Sigmoid colon (tissue), 7 donors: Measurements from ENCODE around the gene TMEM11. TPM values are rescaled to one million over a fixed set of nuclear protein-coding genes. Genes with fewer than 3 reads are reported as not detected.

ENCODE experiments used
- DNase-seq: peaks from one replicate; pipeline ENCODE4 v3.0.0-alpha.2; 2019
- H3K27ac ChIP-seq, 4 donors: fragments of 200-600 bp; sonication (generic); one replicate each; pipeline ENCODE4 v1.5.1; 2016 to 2019; ENCODE audit warnings: mild to moderate bottlenecking in 1 of 4
- H3K27me3 ChIP-seq, 3 donors: fragments of 200-600 bp; sonication (generic); one replicate each; pipeline ENCODE4 v1.5.1; 2019; ENCODE audit warnings: mild to moderate bottlenecking in 1 of 3
- H3K36me3 ChIP-seq, 4 donors: fragments of 200-600 bp; sonication (generic); one replicate each; pipeline ENCODE4 v1.5.1; 2016 to 2019
- H3K4me1 ChIP-seq, 4 donors: fragments of 200-600 bp; sonication (generic); one replicate each; pipeline ENCODE4 v1.5.1; 2017 to 2019
- H3K4me3 ChIP-seq, 4 donors: fragments of 200-600 bp; sonication (generic); one replicate each; pipeline ENCODE4 v1.5.1; 2017 to 2019; ENCODE audit warnings: mild to moderate bottlenecking in 2 of 4, moderate library complexity in 1 of 4
- H3K9me3 ChIP-seq, 4 donors: fragments of 200-600 bp in 3 of 4; sonication (generic) in 3 of 4; one replicate each; pipeline versions ENCODE4 v1.5.1 to v1.6.1; 2013 to 2019
- EP300 ChIP-seq, 4 donors: sonication (generic); formaldehyde crosslinking; IDR thresholded peaks; one replicate each; pipeline ENCODE4 v1.6.1; 2017; ENCODE audit warnings: antibody characterized with exemption in 4 of 4
- POLR2A ChIP-seq, 2 donors: fragments of 450-650 bp; IDR thresholded peaks; one replicate each; pipeline ENCODE4 v1.6.1; 2016; ENCODE audit warnings: antibody characterized with exemption in 2 of 2, mild to moderate bottlenecking in 2 of 2, moderate library complexity in 2 of 2
- POLR2AphosphoS5 ChIP-seq, 4 donors: sonication (generic); formaldehyde crosslinking; IDR thresholded peaks; one replicate each; pipeline ENCODE4 v1.6.1; 2017; ENCODE audit warnings: antibody characterized with exemption in 4 of 4
- WGBS, 2 donors: extraction: QIAGEN DNeasy Blood & Tissue Kit; methylation state at CpG; one replicate each; pipeline ENCODE4 v1.1.7; 2013; 5-methylcytosine and 5-hydroxymethylcytosine counted together
- intact Hi-C: fragments of 100-400 bp; cut with DNase I; formaldehyde crosslinking; loops from one replicate; pipeline ENCODE4 v1.15.1; 2023
- polyA plus RNA-seq, 3 donors: library from polyadenylated mRNA; stranded (reverse); fragments of 200-250 nt; gene quantifications; one replicate each; pipeline ENCODE4 v1.2.3, GENCODE V29; 2013
- total RNA-seq, 4 donors: library from RNA; depleted of rRNA; stranded (reverse); fragments of >200 nt; gene quantifications; one replicate each; pipeline ENCODE4 v1.1.0, GENCODE V29; 2016
- TF ChIP-seq, protein P1 (sequence below), 4 experiments: fragments of 450-650 bp in 3 of 4; fragments of 200-600 bp in 1 of 4; IDR thresholded peaks; one replicate each; pipeline ENCODE4 v1.5.1; 2016 to 2019; ENCODE audit warnings: antibody characterized with exemption in 4 of 4, mild to moderate bottlenecking in 3 of 4, moderate library complexity in 2 of 4
- donor health status: healthy with polysubstance abuse.
- donor health status: Bipolar disorder and iron deficiency.
- donor health status: healthy.

TMEM11 gene
- total and polyA plus RNA-seq, 7 donors: 14.5 to 51.6 (median 27.8) TPM

DNA sequence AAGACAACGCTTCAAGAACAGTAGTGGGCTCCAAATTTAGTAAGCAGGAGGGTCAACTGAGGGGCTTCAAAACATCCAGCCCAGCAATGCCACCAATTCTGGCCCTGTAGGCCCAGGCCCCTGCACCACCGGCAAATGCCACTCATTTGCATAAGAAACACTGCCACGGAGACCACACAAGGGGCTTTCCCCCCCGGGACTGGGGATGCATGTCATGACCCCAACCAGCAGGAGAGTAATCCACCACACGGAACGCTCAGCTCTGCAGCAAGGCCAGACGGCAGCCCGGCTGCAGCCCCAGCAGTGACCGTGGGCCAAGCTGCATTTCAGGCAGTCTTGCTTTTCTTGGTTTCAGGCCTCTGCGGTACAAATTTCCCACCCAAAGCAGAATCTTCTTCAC, 14.1 kb downstream of the TMEM11 start:
- Histone ChIP-seq H3K27me3 (no peaks in the 10 kb centered on the region), H3K36me3 (peaks cover 5 to 23% (median 18%) of the 10 kb centered on the region in 4 donors), H3K9me3 (no peaks in the 10 kb centered on the region), H3K4me1 (peaks cover 0 to 53% (median 37%) of the 10 kb centered on the region in 4 donors), H3K27ac (no peak overlapping the region), H3K4me3 (no peak overlapping the region)
- 75 to 87% methylated on average over 10 of the region's 10 CpGs for WGBS, 2 donors
- intact Hi-C loops: no loop called here
- DNase-seq: no peak
- no peak for TF ChIP-seq POLR2A (IDR thresholded peaks at IDR 0.05)

DNA sequence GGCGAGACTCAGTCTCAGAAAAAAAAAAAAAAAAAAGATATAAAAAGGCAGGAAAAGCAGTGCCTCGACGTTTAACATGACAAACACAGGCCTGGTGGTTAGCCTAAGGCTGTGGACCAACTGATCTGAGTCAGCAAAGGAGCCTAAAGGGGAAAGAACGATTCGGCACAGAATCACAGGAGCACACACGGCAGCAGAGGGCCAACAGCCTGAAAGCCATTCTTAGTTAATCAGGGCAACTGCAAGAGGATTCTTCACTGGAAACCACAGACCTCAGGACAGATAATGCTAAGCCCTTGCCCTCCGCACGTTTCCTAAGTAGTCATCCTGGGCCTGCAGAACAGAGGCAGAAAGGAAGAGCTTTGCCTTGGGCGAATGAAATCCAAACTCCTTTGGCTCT, 14.7 kb downstream of the TMEM11 start:
- DNase-seq: no peak
- intact Hi-C loops: no loop called here
- Histone ChIP-seq H3K4me1 (peaks cover 0 to 47% (median 34%) of the 10 kb centered on the region in 4 donors), H3K4me3 (no peak overlapping the region), H3K9me3 (no peaks in the 10 kb centered on the region), H3K36me3 (peaks cover 5 to 23% (median 18%) of the 10 kb centered on the region in 4 donors), H3K27ac (no peak overlapping the region), H3K27me3 (no peaks in the 10 kb centered on the region)
- WGBS, 2 donors: 74 to 80% methylated on average over 9 of the region's 9 CpGs
- TF ChIP-seq POLR2AphosphoS5 (IDR thresholded peaks at IDR 0.05) (no peak), EP300 (IDR thresholded peaks at IDR 0.05) (no peak), POLR2A (IDR thresholded peaks at IDR 0.05) (no peak)
- TF ChIP-seq, protein P1, sequence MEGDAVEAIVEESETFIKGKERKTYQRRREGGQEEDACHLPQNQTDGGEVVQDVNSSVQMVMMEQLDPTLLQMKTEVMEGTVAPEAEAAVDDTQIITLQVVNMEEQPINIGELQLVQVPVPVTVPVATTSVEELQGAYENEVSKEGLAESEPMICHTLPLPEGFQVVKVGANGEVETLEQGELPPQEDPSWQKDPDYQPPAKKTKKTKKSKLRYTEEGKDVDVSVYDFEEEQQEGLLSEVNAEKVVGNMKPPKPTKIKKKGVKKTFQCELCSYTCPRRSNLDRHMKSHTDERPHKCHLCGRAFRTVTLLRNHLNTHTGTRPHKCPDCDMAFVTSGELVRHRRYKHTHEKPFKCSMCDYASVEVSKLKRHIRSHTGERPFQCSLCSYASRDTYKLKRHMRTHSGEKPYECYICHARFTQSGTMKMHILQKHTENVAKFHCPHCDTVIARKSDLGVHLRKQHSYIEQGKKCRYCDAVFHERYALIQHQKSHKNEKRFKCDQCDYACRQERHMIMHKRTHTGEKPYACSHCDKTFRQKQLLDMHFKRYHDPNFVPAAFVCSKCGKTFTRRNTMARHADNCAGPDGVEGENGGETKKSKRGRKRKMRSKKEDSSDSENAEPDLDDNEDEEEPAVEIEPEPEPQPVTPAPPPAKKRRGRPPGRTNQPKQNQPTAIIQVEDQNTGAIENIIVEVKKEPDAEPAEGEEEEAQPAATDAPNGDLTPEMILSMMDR (IDR thresholded peaks at IDR 0.05): no peak

DNA sequence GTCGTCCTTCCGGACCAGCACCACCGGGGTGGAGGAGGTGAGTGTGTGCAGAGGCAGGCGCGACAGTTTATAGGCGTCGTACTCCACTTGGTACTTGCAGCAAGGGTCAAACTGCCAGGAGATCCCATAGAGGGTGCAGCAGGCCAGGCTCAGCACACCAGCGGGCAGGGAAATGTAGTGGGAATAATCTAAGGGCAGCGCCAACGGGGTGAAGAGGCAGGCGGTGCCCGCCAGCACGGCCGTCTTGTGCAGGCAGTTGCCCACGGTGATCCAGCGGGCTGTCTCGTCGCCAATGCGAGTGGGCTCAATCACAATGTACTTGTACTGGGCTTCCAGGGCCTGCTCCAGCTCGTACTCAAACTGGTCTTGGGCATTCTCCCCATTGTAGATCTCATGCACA, 15.6 kb downstream of the TMEM11 start:
- no peaks in the 10 kb centered on the region for H3K27me3 ChIP-seq
- H3K36me3 ChIP-seq: peaks cover 5 to 23% (median 18%) of the 10 kb centered on the region in 4 donors
- H3K4me3 ChIP-seq: no peak overlapping the region
- no peaks in the 10 kb centered on the region for H3K9me3 ChIP-seq
- TF ChIP-seq POLR2AphosphoS5 (IDR thresholded peaks at IDR 0.05): no peak
- TF ChIP-seq POLR2A (IDR thresholded peaks at IDR 0.05): no peak
- TF ChIP-seq EP300 (IDR thresholded peaks at IDR 0.05): no peak
- TF ChIP-seq, protein P1 (IDR thresholded peaks at IDR 0.05): no peak
- peaks cover 0 to 42% (median 31%) of the 10 kb centered on the region in 4 donors for H3K4me1 ChIP-seq
- DNase-seq: no peak
- H3K27ac ChIP-seq: no peak overlapping the region
- intact Hi-C loops: no loop called here
- 94 to 95% methylated on average over 20 of the region's 20 CpGs for WGBS, 2 donors

DNA sequence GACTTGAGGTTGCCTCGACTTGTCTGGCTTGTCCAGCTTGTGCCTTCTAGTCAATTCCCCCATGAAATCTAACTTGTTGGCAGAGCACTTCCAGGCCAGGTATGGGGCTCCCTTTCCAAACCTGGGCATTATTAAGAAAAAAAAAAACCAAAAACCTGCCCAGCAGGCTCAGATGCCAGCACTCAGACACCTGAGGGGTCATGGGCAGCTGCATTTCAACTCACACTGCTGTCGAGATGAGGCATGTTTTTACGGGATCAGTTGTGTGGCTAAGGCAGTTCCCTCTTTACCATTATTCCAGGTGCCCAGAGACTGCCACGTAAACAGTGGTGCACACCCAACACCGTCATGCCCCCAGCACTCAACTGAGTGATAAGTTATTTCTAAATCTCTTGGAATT, 17.8 kb downstream of the TMEM11 start:
- 77 to 91% methylated on average over 5 of the region's 5 CpGs for WGBS, 2 donors
- DNase-seq: no peak
- peaks cover 5 to 23% (median 18%) of the 10 kb centered on the region in 4 donors for H3K36me3 ChIP-seq

DNA sequence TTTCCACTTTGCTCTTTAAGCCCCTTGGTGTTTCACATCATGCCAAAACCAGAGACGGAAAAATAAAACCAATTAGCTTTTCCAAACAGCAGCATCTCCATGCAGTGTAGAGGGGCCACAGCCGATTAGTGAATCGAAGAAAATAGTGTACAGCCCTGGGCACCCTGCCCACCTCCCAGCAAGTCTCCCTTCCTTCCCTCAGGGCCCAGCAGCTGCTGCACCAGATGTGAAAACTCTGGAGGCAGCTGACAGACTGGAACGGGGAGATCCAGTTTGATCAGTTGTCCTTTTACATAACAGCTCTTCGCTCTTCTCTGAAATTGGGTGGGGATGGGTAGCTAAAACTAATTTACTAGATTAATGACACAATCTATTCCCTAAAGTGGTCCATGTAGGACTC, 19.3 kb downstream of the TMEM11 start:
- intact Hi-C loops: no loop called here
- H3K36me3 ChIP-seq: peaks cover 5 to 23% (median 18%) of the 10 kb centered on the region in 4 donors
- H3K4me3 ChIP-seq: no peak overlapping the region
- peak overlapping the region in 3 of 4 donors; percentile 12 to 51 (median 15) for H3K27ac ChIP-seq
- no peaks in the 10 kb centered on the region for H3K9me3 ChIP-seq
- 73 to 78% methylated on average over 5 of the region's 5 CpGs for WGBS, 2 donors
- H3K4me1 ChIP-seq: peaks cover 0 to 20% (median 11%) of the 10 kb centered on the region in 4 donors
- peak; percentile 87 for DNase-seq
- TF ChIP-seq, protein P1 (IDR thresholded peaks at IDR 0.05): no peak
- TF ChIP-seq POLR2A (IDR thresholded peaks at IDR 0.05) (no peak), POLR2AphosphoS5 (IDR thresholded peaks at IDR 0.05) (peak in 1 of 4 donors; percentile 37)
- no peaks in the 10 kb centered on the region for H3K27me3 ChIP-seq

More for the DNA sequence above, 17.8 kb downstream of the TMEM11 start:
- H3K27ac ChIP-seq: no peak overlapping the region
- TF ChIP-seq POLR2A (IDR thresholded peaks at IDR 0.05): no peak
- no peak for TF ChIP-seq POLR2AphosphoS5 (IDR thresholded peaks at IDR 0.05)
- TF ChIP-seq, protein P1 (IDR thresholded peaks at IDR 0.05): no peak
- TF ChIP-seq EP300 (IDR thresholded peaks at IDR 0.05): no peak
- intact Hi-C loops: no loop called here
- H3K27me3 ChIP-seq: no peaks in the 10 kb centered on the region
- H3K4me3 ChIP-seq: no peak overlapping the region
- H3K4me1 ChIP-seq: peaks cover 0 to 27% (median 20%) of the 10 kb centered on the region in 4 donors
- H3K9me3 ChIP-seq: no peaks in the 10 kb centered on the region
